HG03108 (cell line): ENCODE data around the gene OR6B2.

Experiments
- ATAC-seq: cut with Tn5 transposase; IDR thresholded peaks from one replicate; pipeline ENCODE4 v1.9.1; 2021; ENCODE audit warnings: moderate library complexity; ENCODE audit not compliant: unreplicated experiment

The OR6B2 gene

GRCh38 chr2:239983004-239983778, 47.0 kb downstream of the OR6B2 start:
- no peak for ATAC-seq
